Measurements from ENCODE around the gene TNFSF12. TPM values are rescaled to one million over a fixed set of nuclear protein-coding genes. Genes with fewer than 3 reads are reported as not detected.

Gene TNFSF12
- polyA plus RNA-seq, 2 of the 4 experiments (the other 2 are of a cell fraction), result 9.9 to 11.9 TPM

DNA sequence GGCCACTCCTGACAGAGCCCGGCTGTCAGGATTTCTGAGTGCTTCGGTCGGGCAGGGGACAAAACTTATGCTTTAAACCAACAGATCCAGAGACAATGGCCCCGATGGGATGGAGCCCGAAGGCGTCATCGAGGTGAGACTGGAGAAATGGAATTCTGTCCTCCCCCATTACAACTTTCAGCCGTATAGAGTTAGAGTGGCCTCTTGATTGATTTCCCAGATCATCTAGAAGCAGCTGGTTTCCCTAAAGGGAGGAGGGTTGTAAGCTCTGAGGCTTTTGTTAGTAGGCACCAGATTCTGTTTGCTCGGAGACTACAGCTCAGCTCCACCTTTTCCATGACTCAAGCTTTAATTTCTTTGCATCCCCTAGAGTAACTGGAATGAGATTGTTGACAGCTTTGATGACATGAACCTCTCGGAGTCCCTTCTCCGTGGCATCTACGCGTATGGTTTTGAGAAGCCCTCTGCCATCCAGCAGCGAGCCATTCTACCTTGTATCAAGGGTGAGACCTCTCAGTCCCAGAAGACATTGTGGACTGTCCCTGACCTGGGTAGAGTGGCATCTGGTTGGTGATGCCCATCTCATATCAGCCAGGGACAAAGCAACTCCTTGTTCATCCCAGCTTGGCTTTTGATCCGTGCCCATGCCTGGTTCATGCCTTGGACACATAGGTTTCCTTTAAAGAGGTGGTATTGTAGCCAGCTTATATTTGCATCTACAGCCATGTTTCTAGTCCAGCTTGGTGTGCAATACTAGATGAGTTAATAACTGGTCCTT is 25.5 kb downstream of the TNFSF12 start:
- Histone ChIP-seq H3K4me1 (peaks cover 56% of the 10 kb centered on the region), H3K4me3 (peak overlapping the region; percentile 96), H3K9me3 (no peaks in the 10 kb centered on the region), H3K4me2 (peak overlapping the region; percentile 90), H3K27ac (peak overlapping the region; percentile 96 to 97)
- POLR2A ChIA-PET, result interaction anchor here (0.9 to 5.0 kb wide), 7 partner anchors 9 to 113 kb away, joined by 3 to 34 read pairs (median 6); partner anchors contain the start of genes MPDU1, POLR2A, SAT2 and SOX15
- DNase-seq (ENCODE audit: low read depth in 1 of 2, low spot score in 1 of 2) (no peak), ATAC-seq (no peak), FAIRE-seq (no peak)
- TF ChIP-seq, protein P1, sequence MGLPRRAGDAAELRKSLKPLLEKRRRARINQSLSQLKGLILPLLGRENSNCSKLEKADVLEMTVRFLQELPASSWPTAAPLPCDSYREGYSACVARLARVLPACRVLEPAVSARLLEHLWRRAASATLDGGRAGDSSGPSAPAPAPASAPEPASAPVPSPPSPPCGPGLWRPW (IDR thresholded peaks at IDR 0.05), result no peak
- no peak for TF ChIP-seq SMC3 (IDR thresholded peaks at IDR 0.05)
- TF ChIP-seq NPAS2 (CRISPR knock-in tag; IDR thresholded peaks at IDR 0.05; ENCODE audit: borderline replicate concordance), result no peak
- TF ChIP-seq RFX5 (IDR thresholded peaks at IDR 0.05), result no peak
- TF ChIP-seq, protein P2, sequence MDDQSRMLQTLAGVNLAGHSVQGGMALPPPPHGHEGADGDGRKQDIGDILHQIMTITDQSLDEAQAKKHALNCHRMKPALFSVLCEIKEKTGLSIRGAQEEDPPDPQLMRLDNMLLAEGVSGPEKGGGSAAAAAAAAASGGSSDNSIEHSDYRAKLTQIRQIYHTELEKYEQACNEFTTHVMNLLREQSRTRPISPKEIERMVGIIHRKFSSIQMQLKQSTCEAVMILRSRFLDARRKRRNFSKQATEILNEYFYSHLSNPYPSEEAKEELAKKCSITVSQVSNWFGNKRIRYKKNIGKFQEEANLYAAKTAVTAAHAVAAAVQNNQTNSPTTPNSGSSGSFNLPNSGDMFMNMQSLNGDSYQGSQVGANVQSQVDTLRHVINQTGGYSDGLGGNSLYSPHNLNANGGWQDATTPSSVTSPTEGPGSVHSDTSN (IDR thresholded peaks at IDR 0.05), result peak; percentile 22
- no peak for TF ChIP-seq MAFK (IDR thresholded peaks at IDR 0.05; ENCODE audit: partially characterized antibody)
- TF ChIP-seq MYC (IDR thresholded peaks at IDR 0.05; ENCODE audit: borderline replicate concordance, low read length), result no peak
- no peak for TF ChIP-seq JUN (IDR thresholded peaks at IDR 0.05)
- TF ChIP-seq EHF (CRISPR knock-in tag; IDR thresholded peaks at IDR 0.05), result no peak
- TF ChIP-seq ESRRA (IDR thresholded peaks at IDR 0.05; ENCODE audit: borderline replicate concordance, low read length), result no peak
- 0 out of 2 replicates have a peak, but pooled peaks have one; percentile 9 for TF ChIP-seq TP53 (CRISPR knock-in tag; IDR thresholded peaks at IDR 0.05)
- TF ChIP-seq, protein P3, sequence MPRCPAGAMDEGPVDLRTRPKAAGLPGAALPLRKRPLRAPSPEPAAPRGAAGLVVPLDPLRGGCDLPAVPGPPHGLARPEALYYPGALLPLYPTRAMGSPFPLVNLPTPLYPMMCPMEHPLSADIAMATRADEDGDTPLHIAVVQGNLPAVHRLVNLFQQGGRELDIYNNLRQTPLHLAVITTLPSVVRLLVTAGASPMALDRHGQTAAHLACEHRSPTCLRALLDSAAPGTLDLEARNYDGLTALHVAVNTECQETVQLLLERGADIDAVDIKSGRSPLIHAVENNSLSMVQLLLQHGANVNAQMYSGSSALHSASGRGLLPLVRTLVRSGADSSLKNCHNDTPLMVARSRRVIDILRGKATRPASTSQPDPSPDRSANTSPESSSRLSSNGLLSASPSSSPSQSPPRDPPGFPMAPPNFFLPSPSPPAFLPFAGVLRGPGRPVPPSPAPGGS (IDR thresholded peaks at IDR 0.05), result no peak
- TF ChIP-seq RARB (CRISPR knock-in tag; IDR thresholded peaks at IDR 0.05), result 0 out of 2 replicates have a peak, but pooled peaks have one; percentile 7
- CTCF ChIA-PET, result interaction anchor here (1.0 to 4.6 kb wide), 8 partner anchors 9 to 529 kb away, joined by 3 to 30 read pairs (median 8); partner anchors contain the start of genes FXR2, MPDU1, SENP3 and SOX15
- WGBS (ENCODE audit: missing lambda C conversion rate), result 21% methylated on average over 15 of the region's 15 CpGs

DNA sequence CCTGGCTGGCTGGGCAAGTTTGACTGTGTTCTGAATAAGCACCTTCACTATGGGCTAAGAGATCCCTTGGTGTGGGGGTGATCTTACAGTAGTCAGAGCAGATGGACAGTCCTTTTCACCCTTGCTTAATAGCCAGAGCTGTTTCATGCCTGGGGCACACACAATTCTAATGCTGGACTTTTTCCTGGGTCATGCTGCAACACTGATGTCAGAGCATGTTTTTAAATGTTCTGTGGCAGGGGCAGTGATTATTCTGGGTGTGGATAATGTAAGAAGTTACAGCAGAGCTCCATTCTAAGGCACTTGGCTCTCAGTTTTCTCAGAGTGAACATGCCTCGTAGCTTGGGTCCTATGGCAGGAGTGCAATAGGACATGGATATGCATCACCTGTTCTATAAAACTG is 26.6 kb downstream of the TNFSF12 start:
- no peaks in the 10 kb centered on the region for H3K9me3 ChIP-seq
- no peak for DNase-seq (ENCODE audit: low read depth in 1 of 2, low spot score in 1 of 2)
- peak overlapping the region; percentile 90 for H3K4me2 ChIP-seq
- H3K4me1 ChIP-seq, result peaks cover 67% of the 10 kb centered on the region
- 100% methylated on average over 1 of the region's 1 CpG for WGBS (ENCODE audit: missing lambda C conversion rate)
- no peak for FAIRE-seq
- peak overlapping the region; percentile 96 for H3K4me3 ChIP-seq
- no peak for ATAC-seq
- ChIA-PET CTCF (interaction anchor here (0.5 to 6.3 kb wide), 11 partner anchors 8 to 191 kb away, joined by 3 to 38 read pairs (median 8); partner anchors contain the start of genes FXR2, MPDU1, SENP3 and SOX15), POLR2A (interaction anchor here (0.9 to 5.0 kb wide), 4 partner anchors 8 to 112 kb away, joined by 3 to 34 read pairs (median 8); partner anchors contain the start of genes FXR2, MPDU1, SOX15 and TP53)
- TF ChIP-seq POLR2AphosphoS2 (conservative IDR thresholded peaks at IDR 0.05; ENCODE audit: low read length), result peak; percentile 63; the same call in 1 of the 2 replicates
- TF ChIP-seq HOXB13 (CRISPR knock-in tag; IDR thresholded peaks at IDR 0.05; ENCODE audit: low read depth), result no peak
- H3K27ac ChIP-seq, result peak overlapping the region in 1 of 2 experiments; percentile 6; a peak in 3 of 6 replicates

DNA sequence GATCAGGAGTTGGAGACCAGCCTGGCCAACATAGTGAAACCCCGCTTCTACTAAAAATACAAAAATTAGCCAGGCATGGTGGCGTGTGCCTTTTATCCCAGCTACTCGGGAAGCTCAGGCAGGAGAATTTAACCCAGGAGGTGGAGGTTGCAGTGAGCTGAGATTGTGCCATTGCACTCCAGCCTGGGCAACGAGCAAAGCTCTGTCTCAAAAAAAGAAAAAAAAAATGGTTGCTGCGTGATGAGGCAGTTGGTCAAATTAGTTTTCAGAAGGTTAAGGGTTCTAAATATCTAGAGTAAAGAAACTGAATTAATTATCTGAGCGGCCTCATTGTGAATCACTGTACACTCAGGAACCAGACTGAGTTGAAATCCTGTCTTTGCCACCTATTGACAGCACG is 27.1 kb downstream of the TNFSF12 start:
- ChIA-PET CTCF (interaction anchor here (1.2 to 6.3 kb wide), 8 partner anchors 10 to 139 kb away, joined by 3 to 38 read pairs (median 8); partner anchors contain the start of genes FXR2, SENP3, SOX15 and TP53), POLR2A (interaction anchor here (0.9 to 1.4 kb wide), 3 partner anchors 39 to 112 kb away, joined by 3 to 4 read pairs (median 3); partner anchors contain the start of genes FXR2 and TP53)
- peak overlapping the region in 1 of 2 experiments; percentile 6; a peak in 2 of 6 replicates for H3K27ac ChIP-seq
- ATAC-seq, result no peak
- H3K4me2 ChIP-seq, result peak overlapping the region; percentile 90
- DNase-seq (ENCODE audit: low read depth in 1 of 2, low spot score in 1 of 2), result no peak
- 87% methylated on average over 7 of the region's 7 CpGs for WGBS (ENCODE audit: missing lambda C conversion rate)
- no peaks in the 10 kb centered on the region for H3K9me3 ChIP-seq
- peak overlapping the region; percentile 96; the same call in 2 of the 3 replicates for H3K4me3 ChIP-seq
- FAIRE-seq, result no peak
- H3K4me1 ChIP-seq, result peaks cover 71% of the 10 kb centered on the region
- TF ChIP-seq, protein P4, sequence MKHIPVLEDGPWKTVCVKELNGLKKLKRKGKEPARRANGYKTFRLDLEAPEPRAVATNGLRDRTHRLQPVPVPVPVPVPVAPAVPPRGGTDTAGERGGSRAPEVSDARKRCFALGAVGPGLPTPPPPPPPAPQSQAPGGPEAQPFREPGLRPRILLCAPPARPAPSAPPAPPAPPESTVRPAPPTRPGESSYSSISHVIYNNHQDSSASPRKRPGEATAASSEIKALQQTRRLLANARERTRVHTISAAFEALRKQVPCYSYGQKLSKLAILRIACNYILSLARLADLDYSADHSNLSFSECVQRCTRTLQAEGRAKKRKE (CRISPR knock-in tag; IDR thresholded peaks at IDR 0.05; ENCODE audit: low read depth), result 0 out of 2 replicates have a peak, but pooled peaks have one; percentile 50
- TF ChIP-seq RARB (CRISPR knock-in tag; IDR thresholded peaks at IDR 0.05) (no peak), RCOR1 (IDR thresholded peaks at IDR 0.05; ENCODE audit: low read depth, low read length) (no peak), HOXB13 (CRISPR knock-in tag; IDR thresholded peaks at IDR 0.05; ENCODE audit: low read depth) (no peak), PHF8 (IDR thresholded peaks at IDR 0.05; ENCODE audit: borderline replicate concordance, low read depth) (no peak), ZSCAN20 (CRISPR knock-in tag; IDR thresholded peaks at IDR 0.05) (no peak), TFCP2L1 (CRISPR knock-in tag; IDR thresholded peaks at IDR 0.05) (peak; percentile 26; the same call in 1 of the 2 replicates), HDAC2 (IDR thresholded peaks at IDR 0.05) (no peak), TP53 (CRISPR knock-in tag; IDR thresholded peaks at IDR 0.05) (peak; percentile 12; the same call in 1 of the 2 replicates)
- TF ChIP-seq, protein P5, sequence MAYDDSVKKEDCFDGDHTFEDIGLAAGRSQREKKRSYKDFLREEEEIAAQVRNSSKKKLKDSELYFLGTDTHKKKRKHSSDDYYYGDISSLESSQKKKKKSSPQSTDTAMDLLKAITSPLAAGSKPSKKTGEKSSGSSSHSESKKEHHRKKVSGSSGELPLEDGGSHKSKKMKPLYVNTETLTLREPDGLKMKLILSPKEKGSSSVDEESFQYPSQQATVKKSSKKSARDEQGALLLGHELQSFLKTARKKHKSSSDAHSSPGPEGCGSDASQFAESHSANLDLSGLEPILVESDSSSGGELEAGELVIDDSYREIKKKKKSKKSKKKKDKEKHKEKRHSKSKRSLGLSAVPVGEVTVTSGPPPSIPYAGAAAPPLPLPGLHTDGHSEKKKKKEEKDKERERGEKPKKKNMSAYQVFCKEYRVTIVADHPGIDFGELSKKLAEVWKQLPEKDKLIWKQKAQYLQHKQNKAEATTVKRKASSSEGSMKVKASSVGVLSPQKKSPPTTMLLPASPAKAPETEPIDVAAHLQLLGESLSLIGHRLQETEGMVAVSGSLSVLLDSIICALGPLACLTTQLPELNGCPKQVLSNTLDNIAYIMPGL (CRISPR knock-in tag; IDR thresholded peaks at IDR 0.05; ENCODE audit: borderline replicate concordance), result no peak

Data from A549 (cell line).